Mammary epithelial cell (primary cell): ENCODE data around the gene CENPT.
"Not testable (repeated sequence)": the region's sequence is repeated elsewhere in the genome, so short reads cannot be mapped to it uniquely, and the experiment has no call there.

Experiments used
- EZH2 ChIP-seq: IDR thresholded peaks from 2 replicates; pipeline ENCODE4 v1.6.1; 2012; ENCODE audit warnings: low read length, inconsistent platforms, borderline replicate concordance
- TF ChIP-seq, protein P1 (sequence below), 2 donors: IDR thresholded peaks in 1 of 2; conservative IDR thresholded peaks in 1 of 2; 2 replicates each; pipeline ENCODE4 v1.5.1; 2011 to 2012; ENCODE audit warnings: inconsistent platforms in 2 of 2, low read length in 2 of 2, mild to moderate bottlenecking in 2 of 2, control low read depth in 1 of 2, low read depth in 1 of 2; ENCODE audit not compliant: insufficient read depth in 1 of 2; ENCODE audit errors: extremely low read depth in 1 of 2

DNA sequence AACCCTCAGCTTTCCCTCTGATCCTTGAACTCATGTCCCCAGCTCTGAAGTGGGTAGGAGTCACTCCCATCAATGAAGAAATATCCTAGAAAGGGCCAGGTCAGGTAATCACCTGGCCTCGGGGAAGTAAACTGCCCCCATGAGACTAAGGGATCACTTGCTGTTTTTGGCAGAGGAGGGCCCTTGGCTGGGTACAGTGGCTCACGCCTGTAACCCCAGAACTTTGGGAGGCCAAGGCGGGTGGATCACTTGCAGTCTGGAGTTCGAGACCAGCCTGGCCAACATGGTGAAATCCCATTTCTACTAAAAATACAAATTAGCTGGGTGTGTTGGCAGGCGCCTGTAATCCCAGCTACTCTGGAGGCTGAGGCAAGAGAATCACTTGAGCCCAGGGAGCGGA, 16.6 kb upstream of the CENPT start:
- TF ChIP-seq, protein P1, sequence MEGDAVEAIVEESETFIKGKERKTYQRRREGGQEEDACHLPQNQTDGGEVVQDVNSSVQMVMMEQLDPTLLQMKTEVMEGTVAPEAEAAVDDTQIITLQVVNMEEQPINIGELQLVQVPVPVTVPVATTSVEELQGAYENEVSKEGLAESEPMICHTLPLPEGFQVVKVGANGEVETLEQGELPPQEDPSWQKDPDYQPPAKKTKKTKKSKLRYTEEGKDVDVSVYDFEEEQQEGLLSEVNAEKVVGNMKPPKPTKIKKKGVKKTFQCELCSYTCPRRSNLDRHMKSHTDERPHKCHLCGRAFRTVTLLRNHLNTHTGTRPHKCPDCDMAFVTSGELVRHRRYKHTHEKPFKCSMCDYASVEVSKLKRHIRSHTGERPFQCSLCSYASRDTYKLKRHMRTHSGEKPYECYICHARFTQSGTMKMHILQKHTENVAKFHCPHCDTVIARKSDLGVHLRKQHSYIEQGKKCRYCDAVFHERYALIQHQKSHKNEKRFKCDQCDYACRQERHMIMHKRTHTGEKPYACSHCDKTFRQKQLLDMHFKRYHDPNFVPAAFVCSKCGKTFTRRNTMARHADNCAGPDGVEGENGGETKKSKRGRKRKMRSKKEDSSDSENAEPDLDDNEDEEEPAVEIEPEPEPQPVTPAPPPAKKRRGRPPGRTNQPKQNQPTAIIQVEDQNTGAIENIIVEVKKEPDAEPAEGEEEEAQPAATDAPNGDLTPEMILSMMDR (conservative IDR thresholded peaks at IDR 0.05 in 1 of 2, IDR thresholded peaks at IDR 0.05 in 1 of 2; ENCODE audit: extremely low read depth in 1 of 2, insufficient read depth in 1 of 2, low read depth in 1 of 2, low read length in 2 of 2), result not testable (repeated sequence)
- TF ChIP-seq EZH2, result not testable (repeated sequence)
